AG10803 (cell line): Measurements from ENCODE around the gene DNAJC17.

Source experiments
- DNase-seq: peaks from one replicate; pipeline ENCODE4 v3.0.0; 2010; ENCODE audit warnings: low read depth
- H3K4me3 ChIP-seq: 2 replicates; pipeline ENCODE4 v1.5.1; 2011; ENCODE audit warnings: mild to moderate bottlenecking, low read length, control low read depth
- TF ChIP-seq, protein P1 (sequence below): conservative IDR thresholded peaks from 2 replicates; pipeline ENCODE4 v1.5.1; 2011; ENCODE audit warnings: mild to moderate bottlenecking, low read length, control low read depth, inconsistent platforms

The DNAJC17 gene

DNA sequence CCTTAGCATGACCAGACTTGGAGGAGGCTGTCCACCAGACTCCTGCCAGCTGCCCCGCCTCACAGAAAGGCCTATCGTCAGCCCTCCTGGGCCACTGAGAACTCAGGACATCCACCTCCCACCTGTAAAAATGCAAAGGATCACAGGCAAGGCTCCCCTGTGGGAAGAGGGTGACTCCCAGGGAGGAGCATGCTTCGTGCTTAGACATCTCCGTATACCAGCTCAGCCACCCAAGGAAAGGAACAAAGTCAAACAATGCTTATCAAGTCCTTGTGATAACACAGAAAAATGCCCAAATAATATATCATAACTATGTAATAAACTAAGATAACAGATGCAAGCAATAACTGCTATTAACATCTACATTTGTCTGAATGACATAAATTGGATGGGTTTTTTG, 56.4 kb downstream of the DNAJC17 start:
- no peak overlapping the region for H3K4me3 ChIP-seq
- no peak for DNase-seq
- TF ChIP-seq, protein P1, sequence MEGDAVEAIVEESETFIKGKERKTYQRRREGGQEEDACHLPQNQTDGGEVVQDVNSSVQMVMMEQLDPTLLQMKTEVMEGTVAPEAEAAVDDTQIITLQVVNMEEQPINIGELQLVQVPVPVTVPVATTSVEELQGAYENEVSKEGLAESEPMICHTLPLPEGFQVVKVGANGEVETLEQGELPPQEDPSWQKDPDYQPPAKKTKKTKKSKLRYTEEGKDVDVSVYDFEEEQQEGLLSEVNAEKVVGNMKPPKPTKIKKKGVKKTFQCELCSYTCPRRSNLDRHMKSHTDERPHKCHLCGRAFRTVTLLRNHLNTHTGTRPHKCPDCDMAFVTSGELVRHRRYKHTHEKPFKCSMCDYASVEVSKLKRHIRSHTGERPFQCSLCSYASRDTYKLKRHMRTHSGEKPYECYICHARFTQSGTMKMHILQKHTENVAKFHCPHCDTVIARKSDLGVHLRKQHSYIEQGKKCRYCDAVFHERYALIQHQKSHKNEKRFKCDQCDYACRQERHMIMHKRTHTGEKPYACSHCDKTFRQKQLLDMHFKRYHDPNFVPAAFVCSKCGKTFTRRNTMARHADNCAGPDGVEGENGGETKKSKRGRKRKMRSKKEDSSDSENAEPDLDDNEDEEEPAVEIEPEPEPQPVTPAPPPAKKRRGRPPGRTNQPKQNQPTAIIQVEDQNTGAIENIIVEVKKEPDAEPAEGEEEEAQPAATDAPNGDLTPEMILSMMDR: no peak

DNA sequence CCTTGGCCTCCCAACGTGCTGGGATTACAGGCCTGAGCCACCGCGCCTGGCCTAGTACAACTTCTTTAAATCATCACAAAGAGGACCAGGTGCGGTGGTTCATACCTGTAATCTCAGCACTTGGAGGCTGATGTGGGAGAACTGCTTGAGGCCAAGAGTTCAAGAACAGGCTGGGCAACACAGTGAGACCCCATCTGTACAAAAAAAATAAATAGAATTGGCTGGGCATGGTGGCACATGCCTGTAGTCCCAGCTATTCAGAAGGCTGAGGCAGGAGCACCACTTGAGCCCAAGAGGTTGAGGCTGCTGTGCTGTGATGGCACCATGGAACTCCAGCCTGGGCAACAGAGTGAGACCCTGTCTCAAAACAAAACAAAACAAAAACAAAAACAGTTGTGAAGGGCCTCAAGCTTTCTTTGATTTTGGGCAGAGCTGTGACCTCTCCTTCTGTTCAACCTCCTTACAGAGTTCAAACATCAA, 58.1 kb downstream of the DNAJC17 start:
- TF ChIP-seq, protein P1: no peak

DNA sequence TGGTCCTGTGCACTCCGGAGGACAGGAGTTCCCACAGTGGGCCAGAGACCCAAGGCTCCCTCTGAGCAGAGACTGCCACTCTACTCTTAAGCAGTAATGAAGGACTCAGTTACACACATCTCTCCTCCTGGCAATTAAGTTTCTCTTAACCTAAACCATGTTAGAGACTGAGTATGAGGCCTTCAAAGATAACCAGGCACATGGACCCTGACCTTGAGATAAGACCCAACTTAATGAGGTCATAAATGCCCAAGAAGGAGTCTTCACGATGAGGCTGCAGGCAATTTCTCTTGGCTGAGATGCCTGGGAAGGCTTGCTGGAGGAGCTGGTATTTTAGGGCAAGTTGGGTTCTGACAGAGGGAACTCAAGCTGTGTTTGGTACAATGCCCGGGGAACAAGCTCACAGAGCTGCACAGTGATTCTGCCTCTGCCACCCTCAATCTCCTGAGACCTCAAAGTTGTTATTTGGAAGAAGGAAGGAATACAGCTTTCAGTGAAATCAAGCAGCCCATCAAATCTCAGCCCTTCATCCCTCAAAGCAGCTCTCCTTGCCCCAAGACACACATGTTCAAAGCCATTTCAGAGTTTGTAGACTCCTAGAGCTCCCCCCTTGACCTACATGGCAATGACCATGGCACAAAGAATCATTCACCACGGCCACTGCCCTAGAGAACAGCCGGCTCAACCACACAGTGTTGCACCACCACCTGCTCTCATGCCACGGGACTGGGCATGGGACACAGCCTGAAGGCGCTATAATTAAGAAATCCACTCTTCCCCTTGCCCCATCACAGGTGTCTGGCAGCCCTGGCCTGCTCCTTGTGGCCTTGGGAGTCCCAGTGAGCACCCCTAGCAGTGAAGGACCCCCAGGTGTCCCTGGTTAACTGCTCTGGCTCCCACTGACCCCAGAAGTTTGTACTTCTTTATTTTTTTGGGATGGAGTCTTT, 59.3 kb downstream of the DNAJC17 start:
- TF ChIP-seq, protein P1: no peak
- no peak for DNase-seq
- no peak overlapping the region for H3K4me3 ChIP-seq

More for the DNA sequence above, 58.1 kb downstream of the DNAJC17 start:
- no peak for DNase-seq
- no peak overlapping the region for H3K4me3 ChIP-seq

DNA sequence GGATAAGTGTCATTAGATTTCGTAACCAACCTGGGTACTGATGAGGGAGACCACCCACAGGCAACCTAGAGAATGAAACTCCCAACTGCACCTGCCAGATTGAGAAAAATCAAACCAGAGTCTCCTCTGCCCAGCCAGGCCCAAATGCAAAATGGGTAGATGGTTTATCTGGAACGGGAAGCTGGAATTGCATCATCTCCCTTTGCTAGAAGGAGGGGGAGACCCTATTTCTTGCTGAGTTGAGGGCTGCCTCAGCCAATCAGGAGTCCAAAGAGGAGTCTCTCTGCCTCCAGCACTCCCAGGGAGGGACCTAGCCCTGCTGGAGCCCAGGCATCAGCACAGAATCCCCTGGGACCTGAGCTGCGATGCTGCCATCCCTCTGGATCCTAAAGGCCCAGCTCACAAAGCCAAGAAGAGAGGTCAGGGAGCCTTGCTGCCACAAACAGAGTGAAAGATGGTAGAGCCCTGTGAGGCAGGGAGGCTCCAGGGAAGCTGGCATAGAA, 60.3 kb downstream of the DNAJC17 start:
- TF ChIP-seq, protein P1: no peak
- H3K4me3 ChIP-seq: no peak overlapping the region
- peak; percentile 72 for DNase-seq

DNA sequence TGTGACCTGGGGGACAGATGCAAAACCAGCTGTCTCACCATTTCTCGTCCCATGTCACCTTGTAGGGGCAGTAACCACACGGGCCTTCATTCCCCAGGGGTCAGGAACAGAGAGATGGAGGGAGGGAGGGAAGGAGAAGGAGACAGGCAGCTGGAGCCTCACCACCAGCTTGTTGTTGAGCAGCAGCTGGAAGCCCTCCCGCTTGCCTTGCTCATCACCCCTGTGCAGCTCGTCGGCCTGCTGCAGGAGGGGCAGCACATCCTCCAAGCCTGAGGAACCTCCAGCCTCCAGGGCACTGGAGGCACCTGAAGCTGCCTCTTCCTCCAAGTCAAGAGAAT, 62.5 kb downstream of the DNAJC17 start:
- DNase-seq: no peak
- TF ChIP-seq, protein P1: no peak
- H3K4me3 ChIP-seq: no peak overlapping the region

DNA sequence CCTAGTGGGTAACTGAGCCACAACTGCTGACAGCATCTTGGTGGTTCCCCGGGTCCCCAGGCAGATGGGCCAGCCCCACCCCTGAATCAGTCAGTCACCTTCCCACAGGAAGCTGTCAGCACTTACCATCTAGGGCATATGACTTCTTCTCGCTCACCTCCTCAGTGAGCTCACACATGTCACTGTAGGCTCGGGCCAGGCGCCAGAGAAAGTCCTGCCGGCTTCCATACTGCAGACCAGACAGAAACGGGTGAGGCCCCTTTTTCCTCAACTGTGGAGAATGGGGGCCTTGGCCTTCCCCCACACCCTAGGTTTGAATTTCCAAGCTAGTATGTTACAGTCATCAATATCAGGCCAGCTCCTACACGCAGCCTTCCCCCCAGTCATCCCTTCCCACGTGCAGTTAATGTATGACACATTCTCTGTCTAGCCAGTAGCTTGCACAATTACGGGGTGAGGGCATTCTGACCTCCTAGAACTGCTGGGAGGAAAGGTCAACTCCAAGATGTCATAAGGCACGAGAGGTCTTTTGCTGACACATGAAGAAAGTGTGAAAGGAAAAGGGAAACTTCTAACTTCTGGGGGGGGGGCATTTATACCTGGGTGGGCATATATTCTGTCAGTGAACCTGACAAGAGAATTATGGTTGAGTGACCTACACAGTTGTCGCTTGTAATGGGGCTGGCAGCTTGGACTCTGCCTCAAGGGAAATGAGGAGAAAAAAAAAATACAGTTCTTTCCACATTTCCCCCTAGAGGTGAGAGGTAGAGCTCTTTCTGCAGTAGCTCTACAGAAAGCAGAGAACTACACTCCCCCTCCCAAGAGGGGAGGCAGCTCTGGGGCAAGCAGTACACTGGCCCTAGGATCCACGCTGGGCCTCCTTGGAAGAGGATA, 63.1 kb downstream of the DNAJC17 start:
- H3K4me3 ChIP-seq: no peak overlapping the region
- TF ChIP-seq, protein P1: peak; percentile 33
- DNase-seq: peak; percentile 84
